HG03521 (cell line): Measurements from ENCODE around the gene NEK8.
"Not testable (repeated sequence)": the region's sequence is repeated elsewhere in the genome, so short reads cannot be mapped to it uniquely, and the experiment has no call there.

Source experiments
- ATAC-seq: cut with Tn5 transposase; IDR thresholded peaks from one replicate; pipeline ENCODE4 v1.9.1; 2021; ENCODE audit warnings: mild to moderate bottlenecking, moderate library complexity; ENCODE audit not compliant: unreplicated experiment

NEK8 gene

DNA sequence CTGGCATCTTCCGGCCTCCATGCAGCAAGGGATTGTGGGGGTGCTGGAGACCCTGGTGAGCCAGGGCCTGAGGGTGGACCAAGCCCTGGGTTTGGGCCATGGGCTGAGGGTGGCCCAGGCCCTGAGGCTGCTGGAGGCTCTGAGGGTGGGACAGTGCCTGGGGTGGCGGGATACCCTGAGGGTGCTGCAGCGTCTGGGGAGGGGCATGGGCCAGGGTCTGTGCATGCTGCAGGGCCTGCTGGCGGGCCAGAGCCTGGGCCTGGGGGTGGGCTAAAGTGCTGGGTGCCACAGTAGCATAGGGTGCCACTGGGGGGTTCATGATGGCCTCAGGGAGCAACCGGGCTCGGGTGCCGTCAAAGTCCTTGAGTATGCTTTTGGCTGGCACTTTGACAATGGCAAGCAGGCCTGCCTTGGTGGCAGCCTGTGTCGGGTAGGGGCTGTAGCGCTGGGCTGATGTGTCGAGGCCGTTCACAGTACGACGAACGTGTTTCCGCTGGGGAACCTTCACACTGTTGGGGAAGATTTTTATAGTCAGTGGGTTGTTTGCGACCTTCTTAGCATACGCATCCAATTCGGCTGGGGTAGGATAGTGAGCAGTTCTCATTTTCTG is 30.8 kb downstream of the NEK8 start:
- ATAC-seq: no peak

DNA sequence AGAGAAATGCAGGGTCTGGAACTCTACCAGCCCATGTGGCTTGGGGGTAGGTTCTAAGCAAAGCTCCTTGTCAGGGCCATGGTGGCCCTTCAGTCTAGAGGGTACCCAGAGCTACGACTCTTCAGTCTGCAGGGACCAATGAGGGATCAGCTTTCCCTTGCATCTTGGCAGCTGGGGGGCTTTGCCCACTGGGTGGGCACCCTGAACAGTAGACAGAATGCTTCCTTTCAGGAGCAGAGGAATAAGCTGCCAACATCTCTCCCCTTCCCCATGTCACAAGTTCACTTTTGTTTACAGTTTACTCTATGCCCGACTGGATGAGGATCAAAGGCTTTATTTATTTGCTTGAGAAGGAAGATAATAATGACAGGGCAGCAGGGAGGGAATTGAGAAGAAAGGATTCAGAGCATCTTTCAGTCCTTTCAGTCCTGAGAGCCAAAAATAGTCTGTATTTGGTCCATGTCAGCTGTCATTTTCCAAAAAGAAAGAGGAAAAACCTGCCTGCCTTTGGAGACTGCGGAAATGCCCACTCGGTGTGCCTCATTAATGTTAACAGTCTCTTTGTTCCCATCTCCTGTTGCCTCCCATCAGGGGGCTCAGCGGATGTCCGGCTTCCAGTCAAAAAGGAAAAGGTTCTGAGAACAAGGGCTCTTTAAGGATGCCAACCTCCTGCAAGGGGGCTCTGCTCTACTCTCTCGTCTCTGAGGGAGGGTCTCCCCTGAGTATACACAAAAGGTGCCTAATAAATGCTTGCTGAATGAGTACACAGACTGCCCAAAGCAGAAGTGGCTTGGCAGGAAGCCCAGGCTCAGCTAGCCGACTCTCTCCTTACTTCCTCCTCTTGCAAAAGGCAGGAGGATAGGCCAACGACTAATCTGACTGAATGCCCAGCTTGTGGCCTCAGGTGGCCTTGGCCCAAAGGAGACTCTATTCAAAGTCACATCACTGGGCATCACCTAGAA is 32.3 kb downstream of the NEK8 start:
- ATAC-seq: no peak

DNA sequence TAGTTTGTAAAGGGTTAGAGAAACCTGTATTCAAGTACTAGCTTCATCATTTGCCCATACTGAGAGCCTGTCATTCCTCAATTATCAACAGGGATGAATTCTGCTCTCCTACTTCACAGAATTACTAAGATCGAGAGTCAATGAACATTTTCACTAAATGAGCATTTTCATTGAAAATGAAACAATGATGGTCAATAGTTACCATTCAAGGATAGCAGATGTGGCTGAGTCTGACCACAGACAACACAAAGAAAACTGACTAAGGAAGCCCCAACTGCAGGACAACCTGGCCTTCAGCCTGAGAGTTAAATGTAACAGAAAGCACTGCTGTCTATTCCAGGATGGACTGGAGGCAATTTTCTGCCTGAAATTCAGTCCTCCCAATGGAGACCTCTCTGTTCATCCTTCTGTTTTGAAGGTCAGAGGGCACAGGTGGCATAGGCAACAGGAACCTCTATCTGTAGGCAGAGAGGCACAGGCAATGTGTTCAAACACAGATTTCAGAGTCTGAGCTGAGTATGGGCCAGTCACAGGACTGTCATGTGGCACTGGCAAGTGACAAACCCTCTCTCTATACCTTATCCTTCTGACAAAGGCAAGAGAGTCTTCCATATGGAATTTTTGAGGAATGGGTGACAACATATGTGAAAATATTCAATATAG is 34.7 kb downstream of the NEK8 start:
- no peak for ATAC-seq

DNA sequence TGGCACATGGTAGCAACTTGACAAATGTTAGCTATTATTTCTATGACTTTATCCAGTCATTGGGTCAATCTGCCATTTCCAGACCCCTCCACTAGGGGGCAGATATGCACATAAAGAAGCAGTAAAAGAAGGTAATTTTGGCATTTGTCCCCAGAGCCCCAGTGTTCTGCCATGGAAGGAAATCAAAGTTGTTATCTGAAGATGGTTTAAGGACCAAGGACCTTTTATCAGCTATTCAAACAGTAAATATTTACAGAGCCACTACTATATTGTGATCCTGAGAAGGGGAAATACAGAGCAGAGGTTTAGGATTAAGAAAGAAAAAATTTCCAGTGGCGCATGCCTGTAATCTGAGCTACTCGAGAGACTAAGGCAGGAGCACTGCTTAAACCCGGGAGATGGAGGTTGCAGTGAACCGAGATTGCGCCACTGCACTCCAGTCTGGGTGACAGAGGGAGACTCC is 35.2 kb downstream of the NEK8 start:
- no peak for ATAC-seq

DNA sequence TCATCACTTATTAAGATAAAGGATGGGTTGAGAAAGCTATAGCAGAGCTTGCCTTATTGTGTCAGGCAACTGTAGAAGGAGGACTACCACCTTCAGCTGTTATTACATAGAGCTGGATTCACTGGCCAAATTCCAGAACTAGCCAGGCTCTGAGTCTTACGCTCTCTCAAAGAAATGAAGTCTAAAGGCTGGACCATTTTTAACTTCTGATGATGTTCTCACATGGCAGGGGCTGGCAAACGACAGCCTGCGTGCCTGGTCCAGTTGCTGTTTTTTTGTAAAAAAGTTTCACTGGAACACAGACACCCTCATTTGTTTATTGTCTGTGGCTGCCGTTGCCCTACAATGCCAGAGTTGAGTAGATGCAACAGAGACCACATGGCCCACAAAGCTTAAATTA is 36.5 kb downstream of the NEK8 start:
- ATAC-seq: no peak

DNA sequence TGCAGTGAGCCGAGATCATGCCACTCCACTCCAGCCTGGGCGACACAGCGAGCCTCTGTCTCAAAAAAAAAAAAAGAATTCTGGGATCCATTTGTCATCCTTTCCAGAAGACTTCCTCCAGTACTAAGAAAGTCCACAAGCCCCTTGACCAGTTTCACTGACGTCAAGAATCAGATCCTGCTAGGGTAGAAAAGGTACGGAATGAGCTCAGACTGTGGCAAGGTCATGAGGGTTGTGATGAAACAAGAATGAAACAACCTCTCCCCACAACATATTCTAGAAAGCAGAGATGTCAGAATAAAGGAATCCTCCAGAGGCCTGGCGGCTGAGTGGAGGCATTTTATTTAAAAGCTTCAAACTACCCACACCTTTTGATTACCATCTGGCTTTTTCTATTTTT is 45.1 kb downstream of the NEK8 start:
- ATAC-seq: no peak

DNA sequence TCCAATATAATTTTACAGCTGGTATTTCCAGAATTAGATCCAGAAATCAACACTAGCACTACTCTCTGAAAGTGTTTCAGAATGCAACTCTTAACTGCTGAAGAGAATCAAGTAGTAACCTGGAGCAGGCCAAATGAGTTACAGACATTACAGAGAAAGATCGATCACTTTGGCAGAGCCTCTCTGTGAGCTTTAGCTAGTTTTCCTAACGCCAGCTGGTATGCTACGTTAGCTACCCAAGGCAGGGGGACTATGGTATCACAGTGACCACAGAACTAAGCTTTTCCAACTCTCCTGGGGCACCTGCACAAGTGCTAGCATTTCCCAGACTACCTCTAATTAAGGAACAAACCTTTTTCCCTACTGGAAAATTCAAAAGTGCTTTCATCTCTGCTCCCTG is 45.6 kb downstream of the NEK8 start:
- ATAC-seq: no peak

DNA sequence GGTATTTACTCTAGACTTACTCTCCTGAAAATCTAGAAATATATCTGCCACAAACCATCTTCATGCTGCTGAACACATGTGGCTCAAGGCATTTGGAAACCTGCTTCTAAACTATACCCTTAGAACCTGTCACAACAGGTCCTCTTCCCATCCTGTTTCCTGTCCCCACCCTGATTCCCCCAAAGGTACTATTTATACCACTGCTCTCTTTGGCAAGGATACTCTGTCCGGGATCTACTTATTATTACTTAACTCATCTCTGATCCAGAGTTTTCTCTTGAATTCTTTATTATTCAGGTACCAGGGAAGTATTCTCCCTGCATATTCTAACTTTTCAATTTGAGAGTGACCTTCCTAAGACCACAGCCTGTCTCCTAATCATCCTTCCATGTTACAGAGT is 48.6 kb downstream of the NEK8 start:
- no peak for ATAC-seq

DNA sequence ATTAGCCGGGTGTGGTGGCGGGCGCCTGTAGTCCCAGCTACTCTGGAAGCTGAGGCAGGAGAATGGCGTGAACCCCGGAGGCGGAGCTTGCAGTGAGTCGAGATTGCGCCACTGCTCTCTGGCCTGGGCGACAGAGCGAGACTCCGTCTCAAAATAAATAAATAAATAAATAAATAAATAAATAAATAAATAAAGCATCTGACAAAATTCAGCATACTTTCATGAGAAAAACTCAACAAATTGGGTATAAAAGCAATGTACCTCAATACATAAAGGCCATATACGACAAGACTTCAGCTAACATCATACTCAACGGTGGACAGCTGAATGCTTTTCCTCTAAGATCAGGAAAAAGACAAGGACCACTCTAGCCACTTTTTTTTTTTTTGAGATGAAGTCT is 51.0 kb downstream of the NEK8 start:
- not testable (repeated sequence) for ATAC-seq

DNA sequence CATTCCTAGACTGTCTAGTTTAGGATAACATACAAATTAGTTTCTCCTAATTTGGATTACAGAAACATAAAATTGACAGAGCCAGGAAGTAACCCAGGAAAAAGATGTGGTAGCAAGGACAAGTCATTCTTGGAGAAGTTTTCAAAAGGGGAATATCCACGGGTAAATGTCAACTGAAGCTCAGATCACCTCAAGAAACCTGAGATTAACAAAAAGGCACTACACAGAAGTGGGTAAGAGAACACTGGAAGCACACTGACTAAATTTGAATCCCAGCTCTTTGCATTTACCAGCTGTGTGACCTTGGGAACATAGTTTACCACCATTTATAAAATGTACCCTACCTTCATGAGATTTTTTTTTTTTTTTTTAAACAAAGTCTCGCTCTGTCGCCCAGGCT is 54.6 kb downstream of the NEK8 start:
- ATAC-seq: no peak

DNA sequence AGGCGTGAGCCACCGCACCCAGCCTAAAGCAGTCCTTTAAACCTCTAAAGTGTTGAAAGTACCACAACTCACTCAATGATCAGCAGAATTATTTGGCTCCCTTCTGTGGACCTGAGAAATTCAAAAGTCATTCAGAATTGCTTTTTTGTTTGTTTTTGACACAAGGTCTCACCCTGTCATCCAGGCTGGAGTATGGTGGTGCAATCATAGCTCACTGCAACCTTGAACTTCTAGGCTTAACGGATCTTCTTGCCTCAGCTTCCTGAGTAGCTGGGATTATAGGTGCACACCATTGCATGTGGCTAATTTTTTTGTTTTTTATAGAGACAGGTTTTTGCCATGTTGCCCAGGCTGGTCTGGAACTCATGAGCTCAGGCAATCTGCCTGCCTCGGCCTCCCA is 59.5 kb downstream of the NEK8 start:
- no peak for ATAC-seq
